Activated CD4-positive, alpha-beta T cell treated with anti-CD3 and anti-CD28 coated beads, Interleukin-2, Interleukin-4, amounts not matched to agents 100 ng/mL and 50 ng/mL, durations not matched to agents 16 hours and 8 hours (primary cell): ENCODE measurements around the gene KCNQ1OT1.

Experiments
- DNase-seq: peaks from one replicate; pipeline ENCODE4 v3.0.0-alpha.2; 2020; ENCODE audit warnings: low spot score

KCNQ1OT1 gene

DNA sequence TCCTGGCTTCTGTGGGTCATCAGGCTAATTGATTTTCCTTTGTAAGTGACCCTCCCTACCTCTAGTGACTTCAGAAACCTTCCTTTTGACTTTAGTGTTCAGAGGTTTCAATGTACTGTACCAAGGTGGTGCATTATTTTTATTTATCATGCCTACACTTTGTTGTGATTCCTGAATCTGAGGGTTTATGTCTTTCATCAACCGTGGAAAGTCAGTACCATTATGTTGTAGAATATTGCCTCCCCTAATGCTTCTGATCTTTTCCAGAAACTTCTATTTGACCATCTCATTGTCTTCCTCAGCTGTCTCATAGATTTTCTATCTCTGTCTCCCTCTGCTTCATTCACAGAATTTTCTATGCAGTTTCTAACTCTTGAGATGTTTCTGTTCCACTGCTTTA lies 105.5 kb downstream of the KCNQ1OT1 start:
- DNase-seq = no peak

- no peak for DNase-seq
Measured at GRCh38 chr11:2593393-2593950, 106.3 kb downstream of the KCNQ1OT1 start.

DNA sequence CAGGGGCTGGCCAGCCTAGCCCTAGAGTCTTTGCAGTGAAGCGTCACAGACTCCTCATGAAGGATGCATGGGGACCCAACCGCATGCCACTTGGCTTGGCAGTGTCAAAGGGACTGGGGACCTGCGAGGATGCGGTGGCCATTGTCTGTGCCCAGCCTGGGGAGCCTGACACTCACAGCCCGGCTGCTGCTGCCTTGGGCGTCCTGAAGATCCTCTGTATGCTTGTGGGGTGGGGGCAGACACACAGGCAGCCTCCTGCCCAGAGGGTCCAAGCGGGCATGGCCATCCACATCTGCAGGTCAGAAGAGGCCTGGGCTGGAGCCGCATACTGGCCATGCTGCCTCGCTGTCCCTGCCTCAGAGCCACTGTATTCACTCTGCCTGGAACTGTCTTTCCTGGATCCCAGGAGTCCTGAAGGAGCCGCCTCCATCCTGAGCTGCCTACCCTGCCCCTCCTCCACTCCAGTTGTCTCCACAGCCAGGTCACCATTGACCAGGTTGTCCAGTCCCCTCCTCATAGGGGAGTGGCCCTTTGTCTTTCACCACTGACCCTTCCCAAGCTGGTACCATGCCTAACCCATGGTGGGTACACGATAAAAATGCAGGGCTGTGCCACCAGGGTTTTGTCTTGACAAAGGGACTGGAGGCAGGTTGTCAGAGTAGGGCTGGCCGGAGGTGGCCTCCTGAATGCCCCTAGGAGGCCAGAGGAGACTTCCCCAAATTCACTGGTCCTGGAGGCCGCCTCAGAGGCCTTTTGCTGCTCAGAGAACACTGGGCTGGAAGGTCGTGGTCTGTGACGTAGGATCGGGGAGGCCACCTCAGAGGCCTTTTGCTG lies 107.0 kb downstream of the KCNQ1OT1 start:
- DNase-seq = no peak

GRCh38 chr11:2591805-2592204 lies 108.0 kb downstream of the KCNQ1OT1 start:
- no peak for DNase-seq

GRCh38 chr11:2590965-2591754 lies 108.6 kb downstream of the KCNQ1OT1 start:
- no peak for DNase-seq

- no peak for DNase-seq
Measured at GRCh38 chr11:2590131-2590964, 109.4 kb downstream of the KCNQ1OT1 start.

DNA sequence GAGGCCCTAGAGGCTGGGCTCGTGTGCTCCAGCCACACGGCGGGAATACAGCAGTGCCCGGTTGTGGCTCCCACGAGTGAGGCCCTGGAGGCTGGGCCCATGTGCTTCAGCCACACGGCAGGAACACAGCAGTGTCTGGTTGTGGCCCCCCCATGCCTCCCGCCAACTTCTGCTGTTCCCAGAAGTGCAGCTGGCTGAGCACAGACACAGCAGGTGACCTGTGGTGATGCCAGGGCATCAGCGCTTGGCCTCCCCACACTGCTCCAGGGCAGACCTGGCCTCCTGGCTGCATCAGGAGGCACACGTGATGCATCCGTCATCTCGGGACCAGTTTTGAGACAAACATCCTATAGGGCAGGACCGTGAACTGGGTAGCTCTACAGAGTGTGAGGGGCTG lies 110.3 kb downstream of the KCNQ1OT1 start:
- no peak for DNase-seq

DNA sequence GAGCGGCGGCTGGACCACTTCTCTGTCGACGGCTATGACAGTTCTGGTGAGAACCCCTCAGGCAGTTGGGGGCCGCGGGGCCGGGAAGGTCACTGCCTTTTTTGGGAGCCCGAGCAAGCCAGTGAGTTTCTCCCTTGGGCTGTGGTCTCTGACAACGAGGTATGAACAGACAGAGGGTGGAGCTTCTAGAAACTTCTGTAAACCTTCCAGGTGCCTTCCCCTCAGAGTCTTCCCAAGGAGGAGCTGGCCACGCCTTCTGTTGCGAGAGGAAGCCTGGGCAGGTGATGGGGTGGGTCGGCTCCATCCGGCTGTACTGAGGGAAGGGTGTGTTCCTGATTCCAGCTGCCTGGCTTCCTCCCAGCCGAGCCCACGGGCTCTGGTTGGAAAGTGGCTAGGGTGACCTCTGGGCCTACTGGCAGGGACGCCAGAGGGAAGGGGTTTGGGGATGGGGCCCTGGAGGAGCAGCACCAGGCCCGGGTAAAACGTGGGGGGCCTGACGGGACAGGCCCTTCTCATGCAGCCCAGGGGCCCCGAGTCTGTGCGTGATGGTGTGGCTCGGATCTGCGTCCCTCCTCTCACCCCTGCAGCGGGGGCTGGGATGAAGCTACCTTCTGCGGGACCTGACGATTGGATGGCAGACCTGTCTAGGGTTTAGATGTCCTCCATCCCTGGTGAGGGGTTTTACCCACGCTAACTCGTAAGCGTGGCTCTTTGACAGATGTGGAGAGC lies 110.8 kb downstream of the KCNQ1OT1 start:
- DNase-seq = no peak

- no peak for DNase-seq
Measured at GRCh38 chr11:2587976-2588748, 111.6 kb downstream of the KCNQ1OT1 start.

GRCh38 chr11:2587132-2587930 lies 112.5 kb downstream of the KCNQ1OT1 start:
- DNase-seq = no peak

DNA sequence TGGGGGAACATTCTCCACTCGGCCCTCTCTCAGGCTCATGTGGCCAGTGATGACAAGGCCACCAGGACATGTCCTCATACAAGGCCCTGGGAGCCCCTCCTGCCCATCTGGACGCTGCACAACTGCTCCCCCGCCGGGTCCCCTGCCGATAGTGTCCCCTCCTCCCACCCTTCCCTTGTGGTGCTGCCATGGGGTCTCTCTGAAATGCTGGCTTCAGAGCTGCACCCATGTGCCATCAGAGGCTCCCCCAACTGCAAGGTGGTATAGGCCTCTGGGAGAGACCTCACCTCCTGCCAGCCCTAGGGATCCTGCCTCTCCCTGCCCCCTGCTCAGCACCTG lies 113.0 kb downstream of the KCNQ1OT1 start:
- DNase-seq = no peak

DNA sequence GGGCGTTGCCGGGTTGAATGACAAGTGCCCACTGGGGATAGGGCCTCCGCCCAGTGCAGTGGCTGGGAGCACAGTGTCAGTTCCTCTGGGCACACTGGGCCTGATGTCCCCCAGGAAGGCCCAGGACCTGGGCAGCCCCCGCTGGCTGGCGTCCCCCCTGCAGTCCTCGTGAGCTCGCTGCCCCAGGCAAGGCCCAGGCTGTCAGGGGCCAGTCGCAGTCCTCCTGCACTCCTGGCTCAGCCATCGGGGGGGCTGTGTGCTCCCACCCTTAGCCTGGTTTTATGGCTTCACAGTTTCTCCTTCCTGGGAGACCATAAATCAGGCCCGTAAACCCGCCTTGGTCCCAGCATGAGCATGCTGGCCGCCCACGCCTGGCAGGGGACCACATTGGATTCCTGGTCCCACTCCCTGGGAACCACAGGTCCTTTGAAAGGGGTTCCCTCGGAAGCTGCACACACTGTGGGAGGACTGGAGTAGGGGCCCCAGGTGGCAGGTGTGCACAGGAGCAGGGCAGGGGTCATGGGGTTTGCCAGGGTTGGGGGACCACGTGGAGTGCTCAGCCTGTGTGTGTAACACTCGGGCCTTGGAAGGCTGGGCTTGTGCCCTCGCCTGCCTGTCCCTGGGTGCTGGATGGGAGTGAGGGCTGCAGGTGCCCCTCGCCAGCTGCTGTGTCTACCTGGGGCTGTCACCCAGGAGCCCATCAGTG lies 113.6 kb downstream of the KCNQ1OT1 start:
- DNase-seq = no peak

DNA sequence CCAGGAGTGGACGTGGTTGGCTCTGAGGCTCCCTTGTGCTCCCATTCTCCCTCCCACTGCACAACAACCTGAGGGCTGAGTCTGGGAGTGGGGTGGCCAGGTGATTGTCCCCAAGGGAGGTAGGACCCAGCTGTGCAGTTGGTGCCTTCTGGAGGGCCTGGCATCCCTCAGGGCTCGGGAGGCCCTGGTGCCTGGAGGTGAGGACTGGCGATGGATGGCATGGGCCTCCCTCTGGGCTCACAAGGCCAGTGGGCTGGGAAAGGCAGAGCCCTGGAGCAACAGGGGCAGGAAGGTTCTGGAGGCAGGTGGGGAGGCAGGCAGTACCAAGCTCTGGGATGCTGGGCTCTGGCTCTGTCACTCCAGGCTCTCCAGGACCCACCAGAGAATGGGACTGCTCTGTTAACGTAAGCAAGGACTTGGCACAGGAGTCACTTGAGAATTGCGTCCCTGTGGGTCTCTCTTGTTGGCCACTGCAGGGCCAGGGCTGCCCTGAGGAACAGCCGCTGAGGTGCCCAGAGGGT lies 114.2 kb downstream of the KCNQ1OT1 start:
- DNase-seq = no peak

DNA sequence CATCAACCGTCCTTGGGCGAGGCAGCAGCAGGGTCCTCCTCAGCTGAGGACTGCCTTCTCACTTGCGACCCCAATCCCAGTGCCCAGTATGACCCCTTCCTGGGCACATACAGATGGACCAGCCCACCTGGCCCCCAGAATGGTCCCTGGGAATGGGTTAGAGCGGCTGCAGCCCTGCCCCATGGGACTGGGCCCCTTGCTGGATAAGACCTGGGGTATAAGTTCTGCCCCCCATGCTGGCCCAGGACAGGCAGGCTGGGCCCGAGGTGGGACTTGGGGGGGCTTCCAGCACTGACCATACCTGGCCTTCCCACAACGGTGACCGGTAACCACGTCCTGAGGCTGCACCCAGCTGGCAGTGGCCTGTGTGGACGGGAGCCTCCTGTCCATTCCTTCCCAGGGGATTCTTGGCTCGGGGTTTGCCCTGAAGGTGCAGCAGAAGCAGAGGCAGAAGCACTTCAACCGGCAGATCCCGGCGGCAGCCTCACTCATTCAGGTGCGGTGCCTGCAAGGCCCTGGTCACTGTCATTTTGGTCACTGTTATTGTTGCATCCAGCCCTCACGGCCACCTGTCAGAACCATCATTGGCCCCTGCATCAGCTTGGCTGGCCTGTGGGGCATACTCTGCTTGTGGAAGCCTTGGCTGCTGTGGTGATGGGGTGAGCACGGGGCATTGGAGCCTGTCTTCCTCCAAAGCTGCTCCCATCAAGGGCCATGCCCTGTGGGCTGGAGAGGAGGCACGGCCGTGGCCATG lies 114.8 kb downstream of the KCNQ1OT1 start:
- no peak for DNase-seq

DNA sequence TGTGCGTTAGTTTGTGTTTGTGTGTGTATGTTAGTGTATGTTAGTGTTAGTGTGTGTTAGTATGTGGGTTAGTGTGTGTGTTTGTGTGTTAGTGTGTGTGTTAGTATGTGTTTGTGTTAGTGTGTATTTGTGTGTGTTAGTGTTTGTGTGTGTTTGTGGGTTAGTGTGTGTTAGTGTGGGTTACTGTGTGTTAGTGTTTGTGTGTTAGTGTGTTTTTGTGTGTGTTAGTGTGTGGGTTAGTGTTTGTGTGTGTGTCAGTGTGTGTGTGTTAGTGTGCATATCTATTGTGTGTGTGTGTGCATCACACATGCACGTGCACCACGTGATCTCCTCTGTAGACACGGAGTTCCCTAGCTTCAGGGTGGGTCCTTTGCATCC lies 115.4 kb downstream of the KCNQ1OT1 start:
- no peak for DNase-seq

DNA sequence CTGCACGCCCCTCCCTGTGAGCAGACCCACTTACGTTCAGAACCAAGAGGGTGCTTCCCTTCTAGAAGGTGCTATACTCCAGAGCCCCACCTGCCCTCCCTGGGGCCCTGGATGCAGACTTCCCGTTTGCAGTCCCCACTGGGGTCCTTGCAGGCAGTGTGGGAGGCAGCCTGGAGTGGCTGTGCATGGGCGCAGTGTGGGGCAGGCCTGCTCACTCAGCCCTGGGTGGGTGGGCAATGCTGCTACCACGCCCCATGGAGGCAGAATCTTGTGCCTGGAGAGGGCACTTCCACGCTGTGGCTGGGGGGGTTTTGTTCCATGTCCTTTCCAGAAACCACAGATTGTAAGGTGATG lies 116.2 kb downstream of the KCNQ1OT1 start:
- no peak for DNase-seq

DNA sequence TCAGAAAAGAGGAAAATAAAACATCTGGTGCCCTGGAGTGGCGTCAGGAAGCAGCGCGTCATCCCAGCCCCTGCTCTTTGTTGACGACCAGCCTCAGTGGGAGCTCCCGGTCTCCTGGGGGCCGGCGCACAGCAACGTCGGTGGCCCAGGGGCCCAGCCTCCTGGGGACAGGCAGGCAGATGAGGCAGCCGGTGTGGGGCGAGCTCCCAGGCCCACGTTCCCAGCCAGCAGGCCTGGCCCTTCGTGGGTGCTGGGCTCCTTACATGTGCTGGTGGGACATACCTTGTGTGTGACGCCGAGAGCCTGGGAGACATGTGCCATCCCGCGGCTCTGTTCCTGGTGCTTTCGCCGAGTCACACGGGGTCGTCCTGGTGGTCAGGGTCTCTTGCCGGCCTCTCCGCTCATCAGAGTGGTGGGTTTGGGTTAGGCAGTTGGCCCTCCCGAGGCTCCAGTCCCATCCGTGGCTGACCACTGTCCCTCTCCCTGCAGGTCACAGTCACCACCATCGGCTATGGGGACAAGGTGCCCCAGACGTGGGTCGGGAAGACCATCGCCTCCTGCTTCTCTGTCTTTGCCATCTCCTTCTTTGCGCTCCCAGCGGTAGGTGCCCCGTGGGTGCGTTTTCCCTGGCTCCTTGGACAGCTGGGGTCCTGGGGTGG lies 116.7 kb downstream of the KCNQ1OT1 start:
- no peak for DNase-seq
